ENCODE results near the gene TSPAN5.

TSPAN5 gene

GRCh38 chr4:98522062-98522461 is 136.3 kb downstream of the TSPAN5 start:
- no peaks in the 10 kb centered on the region for H4K20me1 ChIP-seq (ENCODE audit: insufficient read depth, low read length, poor library complexity, severe bottlenecking)
- peaks cover 18% of the 10 kb centered on the region for H3K4me1 ChIP-seq (ENCODE audit: insufficient read depth, low read length, poor library complexity, severe bottlenecking)
- peaks cover 12% of the 10 kb centered on the region; the same call in 1 of the 2 replicates for H3K79me2 ChIP-seq (ENCODE audit: insufficient read depth, low read length)
- H3F3A ChIP-seq (ENCODE audit: low read depth) = no peaks in the 10 kb centered on the region
- no peak overlapping the region for H3K9ac ChIP-seq (ENCODE audit: low read depth, low read length, poor library complexity, severe bottlenecking)
- TF ChIP-seq, protein P1, sequence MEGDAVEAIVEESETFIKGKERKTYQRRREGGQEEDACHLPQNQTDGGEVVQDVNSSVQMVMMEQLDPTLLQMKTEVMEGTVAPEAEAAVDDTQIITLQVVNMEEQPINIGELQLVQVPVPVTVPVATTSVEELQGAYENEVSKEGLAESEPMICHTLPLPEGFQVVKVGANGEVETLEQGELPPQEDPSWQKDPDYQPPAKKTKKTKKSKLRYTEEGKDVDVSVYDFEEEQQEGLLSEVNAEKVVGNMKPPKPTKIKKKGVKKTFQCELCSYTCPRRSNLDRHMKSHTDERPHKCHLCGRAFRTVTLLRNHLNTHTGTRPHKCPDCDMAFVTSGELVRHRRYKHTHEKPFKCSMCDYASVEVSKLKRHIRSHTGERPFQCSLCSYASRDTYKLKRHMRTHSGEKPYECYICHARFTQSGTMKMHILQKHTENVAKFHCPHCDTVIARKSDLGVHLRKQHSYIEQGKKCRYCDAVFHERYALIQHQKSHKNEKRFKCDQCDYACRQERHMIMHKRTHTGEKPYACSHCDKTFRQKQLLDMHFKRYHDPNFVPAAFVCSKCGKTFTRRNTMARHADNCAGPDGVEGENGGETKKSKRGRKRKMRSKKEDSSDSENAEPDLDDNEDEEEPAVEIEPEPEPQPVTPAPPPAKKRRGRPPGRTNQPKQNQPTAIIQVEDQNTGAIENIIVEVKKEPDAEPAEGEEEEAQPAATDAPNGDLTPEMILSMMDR (conservative IDR thresholded peaks at IDR 0.05; ENCODE audit: low read length) = no peak
- no peak for TF ChIP-seq EZH2phosphoT487 (IDR thresholded peaks at IDR 0.05; ENCODE audit: borderline replicate concordance)
- H3K9me3 ChIP-seq (ENCODE audit: insufficient read depth, low read depth, low read length) = no peaks in the 10 kb centered on the region
- H3K36me3 ChIP-seq (ENCODE audit: insufficient read depth, low read length) = no peaks in the 10 kb centered on the region
- H3K27me3 ChIP-seq (ENCODE audit: insufficient read depth, low read length, poor library complexity, severe bottlenecking) = no peaks in the 10 kb centered on the region
- H3K4me3 ChIP-seq (ENCODE audit: low read length, poor library complexity, severe bottlenecking) = no peak overlapping the region
- H2AFZ ChIP-seq (ENCODE audit: low read length) = no peak overlapping the region
- no peaks in the 10 kb centered on the region for H3K9me2 ChIP-seq (replicated peaks; ENCODE audit: low read depth, low read length)
- no peak overlapping the region for H3K4me2 ChIP-seq (ENCODE audit: low read depth, low read length, poor library complexity, severe bottlenecking)

DNA sequence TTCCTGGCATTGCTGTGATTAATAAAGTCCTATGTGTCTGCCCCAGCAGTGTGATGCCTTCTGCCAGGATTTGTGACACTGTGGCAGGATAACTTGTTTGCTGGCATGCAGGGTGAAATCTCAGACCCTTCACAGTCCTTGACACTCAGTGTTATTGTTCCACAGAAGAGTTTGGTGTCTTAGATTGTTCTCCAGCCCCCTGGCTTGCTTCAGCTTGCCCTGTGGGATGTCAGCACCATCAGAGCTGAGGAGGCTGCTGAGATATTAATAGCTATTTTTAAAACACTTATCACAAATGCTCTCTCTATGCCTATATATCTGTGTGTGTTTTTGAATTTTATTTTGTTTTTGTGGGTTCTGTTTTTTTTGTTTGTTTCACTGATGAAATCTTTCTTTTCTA is 136.9 kb downstream of the TSPAN5 start:
- Histone ChIP-seq H2AFZ (ENCODE audit: low read length) (no peak overlapping the region), H3K4me2 (ENCODE audit: low read depth, low read length, poor library complexity, severe bottlenecking) (no peak overlapping the region), H3K27me3 (ENCODE audit: insufficient read depth, low read length, poor library complexity, severe bottlenecking) (no peaks in the 10 kb centered on the region), H3K36me3 (ENCODE audit: insufficient read depth, low read length) (no peaks in the 10 kb centered on the region), H3K4me1 (ENCODE audit: insufficient read depth, low read length, poor library complexity, severe bottlenecking) (peaks cover 21% of the 10 kb centered on the region), H3K4me3 (ENCODE audit: low read length, poor library complexity, severe bottlenecking) (no peak overlapping the region), H4K20me1 (ENCODE audit: insufficient read depth, low read length, poor library complexity, severe bottlenecking) (no peaks in the 10 kb centered on the region), H3F3A (ENCODE audit: low read depth) (no peaks in the 10 kb centered on the region), H3K9me2 (replicated peaks; ENCODE audit: low read depth, low read length) (no peaks in the 10 kb centered on the region), H3K9ac (ENCODE audit: low read depth, low read length, poor library complexity, severe bottlenecking) (no peak overlapping the region), H3K79me2 (ENCODE audit: insufficient read depth, low read length) (peaks cover 12% of the 10 kb centered on the region; the same call in 1 of the 2 replicates), H3K9me3 (ENCODE audit: insufficient read depth, low read depth, low read length) (no peaks in the 10 kb centered on the region)
- no peak for TF ChIP-seq EZH2phosphoT487 (IDR thresholded peaks at IDR 0.05; ENCODE audit: borderline replicate concordance)
- TF ChIP-seq, protein P1 (conservative IDR thresholded peaks at IDR 0.05; ENCODE audit: low read length) = no peak

GRCh38 chr4:98519268-98519977 is 139.0 kb downstream of the TSPAN5 start:
- Histone ChIP-seq H3K9ac (ENCODE audit: low read depth, low read length, poor library complexity, severe bottlenecking) (no peak overlapping the region), H3K36me3 (ENCODE audit: insufficient read depth, low read length) (no peaks in the 10 kb centered on the region), H3K4me3 (ENCODE audit: low read length, poor library complexity, severe bottlenecking) (no peak overlapping the region), H3K9me3 (ENCODE audit: insufficient read depth, low read depth, low read length) (no peaks in the 10 kb centered on the region), H3K4me2 (ENCODE audit: low read depth, low read length, poor library complexity, severe bottlenecking) (no peak overlapping the region), H3F3A (ENCODE audit: low read depth) (no peaks in the 10 kb centered on the region), H2AFZ (ENCODE audit: low read length) (no peak overlapping the region), H3K4me1 (ENCODE audit: insufficient read depth, low read length, poor library complexity, severe bottlenecking) (peaks cover 33% of the 10 kb centered on the region), H3K27me3 (ENCODE audit: insufficient read depth, low read length, poor library complexity, severe bottlenecking) (no peaks in the 10 kb centered on the region), H3K79me2 (ENCODE audit: insufficient read depth, low read length) (0 out of 2 replicates have a peak, but pooled peaks cover 12% of the 10 kb centered on the region), H3K9me2 (replicated peaks; ENCODE audit: low read depth, low read length) (no peaks in the 10 kb centered on the region), H4K20me1 (ENCODE audit: insufficient read depth, low read length, poor library complexity, severe bottlenecking) (no peaks in the 10 kb centered on the region)
- TF ChIP-seq EZH2phosphoT487 (IDR thresholded peaks at IDR 0.05; ENCODE audit: borderline replicate concordance) = no peak
- TF ChIP-seq, protein P1 (conservative IDR thresholded peaks at IDR 0.05; ENCODE audit: low read length) = no peak
